Measurements from ENCODE around the gene PGAM2.
A peak's percentile ranks its signal among the peaks of the same experiment; 100 is the strongest.

PGAM2 gene

DNA sequence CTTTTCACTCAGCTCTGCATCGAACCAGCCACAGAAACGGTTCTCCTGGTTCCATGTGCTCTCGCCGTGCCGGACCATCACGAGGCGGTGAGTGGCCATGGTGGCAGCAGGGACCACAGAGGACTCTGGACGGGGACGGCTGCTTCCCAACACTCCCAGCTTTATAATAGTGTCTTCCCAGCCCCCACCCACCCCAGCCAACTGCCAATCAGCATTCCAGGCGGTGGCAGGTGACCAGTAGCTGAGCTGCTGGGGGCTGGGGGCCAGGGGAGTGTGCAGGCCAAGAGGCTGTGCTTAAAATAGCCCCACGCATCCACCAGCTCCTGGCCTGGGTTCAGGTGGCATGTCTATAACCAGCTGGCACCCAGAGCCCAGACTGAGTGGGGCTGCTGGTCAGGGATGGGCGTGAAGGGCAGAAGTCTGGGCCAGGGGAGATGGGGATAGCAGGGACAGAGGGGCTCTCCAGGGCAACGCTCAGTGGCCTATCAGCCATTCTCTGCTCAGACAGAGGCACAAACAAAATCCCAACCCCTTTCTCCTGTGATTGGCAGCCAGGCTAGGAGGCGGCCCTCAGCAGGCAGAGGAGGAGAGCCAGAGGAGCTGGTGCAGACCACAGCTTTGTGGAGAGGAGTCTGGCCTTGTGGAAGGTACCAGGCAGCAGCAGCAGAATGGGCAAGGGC, at the start of gene PGAM2:
TSS of gene PGAM2 (minus strand) at position 137 of the 680 bp plus-strand sequence. CDS start at position 99, 38 bp downstream.
- Mint-ChIP-seq H3K36me3 (ENCODE audit: low read depth) (peaks cover 21% of the 10 kb centered on the region), H3K27me3 (no peaks in the 10 kb centered on the region), H3K4me3 (no peak within 1 kb of the TSS), H3K27ac (peak within 1 kb of the TSS; percentile 71), H3K9me3 (no peaks in the 10 kb centered on the region), H3K4me1 (ENCODE audit: low read depth) (peaks cover 36% of the 10 kb centered on the region)
- peak; percentile 62 for DNase-seq

DNA sequence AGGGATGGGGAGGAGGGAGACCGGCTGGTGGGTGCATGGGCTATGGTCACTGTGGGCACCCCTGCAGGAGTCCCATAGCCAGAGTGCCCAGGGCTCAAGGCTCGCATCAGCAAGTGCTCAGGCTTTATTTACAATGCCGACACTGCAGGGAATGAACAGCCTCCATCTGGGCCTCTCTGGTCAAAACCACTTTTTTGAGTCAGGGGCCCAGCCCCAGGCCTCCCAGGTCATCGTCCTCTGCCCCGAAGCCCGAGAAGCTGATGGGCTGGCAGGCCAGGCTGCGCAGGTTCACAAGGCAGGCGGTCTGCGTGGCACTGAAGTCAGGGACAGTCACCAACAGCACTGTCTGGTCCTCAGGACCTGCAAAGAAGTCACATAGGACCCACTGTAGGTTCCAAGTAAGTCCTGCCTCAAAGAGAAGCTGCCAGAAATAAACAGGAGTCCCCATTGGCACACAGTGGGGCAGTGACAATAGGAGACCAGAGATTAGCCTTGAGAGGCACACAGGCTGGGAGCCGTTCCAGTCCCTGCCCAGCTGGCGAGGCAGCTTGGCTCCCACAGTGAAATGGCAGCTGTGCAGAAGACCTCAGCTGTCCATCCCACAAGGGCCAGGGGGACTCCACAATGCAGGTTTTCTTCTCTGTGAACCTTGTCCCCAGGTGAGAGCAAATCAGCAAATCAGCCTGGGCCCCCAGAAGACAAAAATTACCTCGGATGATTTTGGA, 49.4 kb upstream of the PGAM2 start:
- Mint-ChIP-seq H3K36me3 (ENCODE audit: low read depth) (peaks cover 94% of the 10 kb centered on the region), H3K27ac (peak overlapping the region; percentile 55), H3K27me3 (no peaks in the 10 kb centered on the region), H3K9me3 (no peaks in the 10 kb centered on the region), H3K4me1 (ENCODE audit: low read depth) (peaks cover 12% of the 10 kb centered on the region), H3K4me3 (no peak overlapping the region)
- DNase-seq: peak; percentile 30

DNA sequence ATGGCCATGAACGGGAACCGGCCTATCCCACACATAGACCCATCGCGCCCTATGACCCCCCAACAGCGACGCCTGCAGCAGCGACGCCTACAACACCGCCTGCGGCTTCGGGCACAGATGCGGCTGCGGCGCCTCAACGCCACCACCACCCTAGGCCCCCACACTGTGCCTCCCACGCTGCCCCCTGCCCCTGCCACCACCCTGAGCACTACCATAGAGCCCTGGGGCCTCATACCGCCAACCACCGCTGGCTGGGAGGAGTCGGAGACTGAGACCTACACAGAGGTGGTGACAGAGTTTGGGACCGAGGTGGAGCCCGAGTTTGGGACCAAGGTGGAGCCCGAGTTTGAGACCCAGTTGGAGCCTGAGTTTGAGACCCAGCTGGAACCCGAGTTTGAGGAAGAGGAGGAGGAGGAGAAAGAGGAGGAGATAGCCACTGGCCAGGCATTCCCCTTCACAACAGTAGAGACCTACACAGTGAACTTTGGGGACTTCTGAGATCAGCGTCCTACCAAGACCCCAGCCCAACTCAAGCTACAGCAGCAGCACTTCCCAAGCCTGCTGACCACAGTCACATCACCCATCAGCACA, 48.5 kb upstream of the PGAM2 start:
- DNase-seq: peak; percentile 31
- no peaks in the 10 kb centered on the region for H3K9me3 Mint-ChIP-seq
- H3K27me3 Mint-ChIP-seq: no peaks in the 10 kb centered on the region
- H3K27ac Mint-ChIP-seq: peak overlapping the region; percentile 55
- H3K4me1 Mint-ChIP-seq (ENCODE audit: low read depth): peaks cover 4% of the 10 kb centered on the region
- peaks cover 88% of the 10 kb centered on the region for H3K36me3 Mint-ChIP-seq (ENCODE audit: low read depth)
- no peak overlapping the region for H3K4me3 Mint-ChIP-seq

DNA sequence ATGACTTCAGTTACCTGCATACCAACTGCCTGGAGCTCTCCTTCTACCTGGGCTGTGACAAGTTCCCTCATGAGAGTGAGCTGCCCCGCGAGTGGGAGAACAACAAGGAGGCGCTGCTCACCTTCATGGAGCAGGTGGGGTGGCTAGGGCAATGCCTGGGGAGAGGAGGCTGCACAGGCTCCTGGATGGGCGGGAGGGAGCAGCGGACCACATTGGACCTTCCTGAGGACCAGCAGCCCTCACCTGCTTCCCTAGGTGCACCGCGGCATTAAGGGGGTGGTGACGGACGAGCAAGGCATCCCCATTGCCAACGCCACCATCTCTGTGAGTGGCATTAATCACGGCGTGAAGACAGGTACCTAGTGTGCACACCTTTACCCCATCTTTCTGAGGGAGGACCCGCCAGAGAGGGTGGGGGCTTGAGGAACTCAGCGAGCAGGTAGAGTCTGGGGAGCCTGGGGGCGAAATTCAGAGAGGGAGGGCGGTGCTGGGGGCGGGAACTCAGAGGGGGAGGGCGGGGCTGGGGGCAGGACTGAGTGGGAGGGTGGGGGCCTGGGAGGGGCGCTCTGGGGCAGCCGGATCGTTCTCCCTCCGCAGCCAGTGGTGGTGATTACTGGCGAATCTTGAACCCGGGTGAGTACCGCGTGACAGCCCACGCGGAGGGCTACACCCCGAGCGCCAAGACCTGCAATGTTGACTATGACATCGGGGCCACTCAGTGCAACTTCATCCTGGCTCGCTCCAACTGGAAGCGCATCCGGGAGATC, 47.8 kb upstream of the PGAM2 start:
- Mint-ChIP-seq H3K27me3 (no peaks in the 10 kb centered on the region), H3K4me1 (ENCODE audit: low read depth) (peaks cover 3% of the 10 kb centered on the region), H3K4me3 (no peak overlapping the region), H3K27ac (peak overlapping the region; percentile 18), H3K36me3 (ENCODE audit: low read depth) (peaks cover 88% of the 10 kb centered on the region), H3K9me3 (no peaks in the 10 kb centered on the region)
- DNase-seq: no peak

DNA sequence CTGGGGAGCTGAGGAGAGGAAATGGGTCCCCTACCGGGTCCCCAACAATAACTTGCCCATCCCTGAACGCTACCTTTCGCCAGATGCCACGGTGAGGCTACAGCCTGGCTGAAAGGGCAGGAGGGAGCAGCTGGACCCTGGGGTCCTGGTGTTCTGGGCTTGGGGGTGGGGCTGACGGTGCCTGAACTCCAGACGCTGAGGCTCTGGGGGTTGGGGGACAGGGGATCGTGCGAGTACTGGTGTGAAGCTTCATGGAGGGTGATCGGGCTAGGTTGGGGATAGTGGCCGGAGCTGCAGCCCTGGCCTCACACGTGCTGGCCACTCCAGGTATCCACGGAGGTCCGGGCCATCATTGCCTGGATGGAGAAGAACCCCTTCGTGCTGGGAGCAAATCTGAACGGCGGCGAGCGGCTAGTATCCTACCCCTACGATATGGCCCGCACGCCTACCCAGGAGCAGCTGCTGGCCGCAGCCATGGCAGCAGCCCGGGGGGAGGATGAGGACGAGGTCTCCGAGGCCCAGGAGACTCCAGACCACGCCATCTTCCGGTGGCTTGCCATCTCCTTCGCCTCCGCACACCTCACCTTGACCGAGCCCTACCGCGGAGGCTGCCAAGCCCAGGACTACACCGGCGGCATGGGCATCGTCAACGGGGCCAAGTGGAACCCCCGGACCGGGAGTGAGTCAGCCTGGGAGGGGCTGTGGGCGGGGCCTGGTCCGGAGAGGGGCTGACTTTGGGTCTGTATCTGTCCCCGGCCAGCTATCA, 47.0 kb upstream of the PGAM2 start:
- H3K4me1 Mint-ChIP-seq (ENCODE audit: low read depth): no peaks in the 10 kb centered on the region
- H3K27ac Mint-ChIP-seq: peak overlapping the region; percentile 18
- no peak overlapping the region for H3K4me3 Mint-ChIP-seq
- H3K27me3 Mint-ChIP-seq: no peaks in the 10 kb centered on the region
- peak; percentile 45 for DNase-seq
- peaks cover 84% of the 10 kb centered on the region for H3K36me3 Mint-ChIP-seq (ENCODE audit: low read depth)
- no peaks in the 10 kb centered on the region for H3K9me3 Mint-ChIP-seq

DNA sequence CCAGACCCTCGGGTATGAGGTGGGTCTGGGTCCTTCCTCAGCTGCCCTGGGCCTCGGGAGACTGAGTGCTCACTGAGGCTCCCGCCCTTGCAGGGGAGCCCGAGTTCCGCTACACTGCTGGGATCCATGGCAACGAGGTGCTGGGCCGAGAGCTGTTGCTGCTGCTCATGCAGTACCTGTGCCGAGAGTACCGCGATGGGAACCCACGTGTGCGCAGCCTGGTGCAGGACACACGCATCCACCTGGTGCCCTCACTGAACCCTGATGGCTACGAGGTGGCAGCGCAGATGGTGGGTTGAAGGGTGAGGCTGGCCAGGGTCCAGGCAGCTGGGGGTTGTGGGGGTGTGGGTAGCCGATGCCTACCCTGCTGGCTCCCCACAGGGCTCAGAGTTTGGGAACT, 46.4 kb upstream of the PGAM2 start:
- no peaks in the 10 kb centered on the region for H3K4me1 Mint-ChIP-seq (ENCODE audit: low read depth)
- no peak for DNase-seq
- no peaks in the 10 kb centered on the region for H3K27me3 Mint-ChIP-seq
- H3K36me3 Mint-ChIP-seq (ENCODE audit: low read depth): peaks cover 78% of the 10 kb centered on the region
- H3K4me3 Mint-ChIP-seq: no peak overlapping the region
- no peaks in the 10 kb centered on the region for H3K9me3 Mint-ChIP-seq
- H3K27ac Mint-ChIP-seq: no peak overlapping the region

DNA sequence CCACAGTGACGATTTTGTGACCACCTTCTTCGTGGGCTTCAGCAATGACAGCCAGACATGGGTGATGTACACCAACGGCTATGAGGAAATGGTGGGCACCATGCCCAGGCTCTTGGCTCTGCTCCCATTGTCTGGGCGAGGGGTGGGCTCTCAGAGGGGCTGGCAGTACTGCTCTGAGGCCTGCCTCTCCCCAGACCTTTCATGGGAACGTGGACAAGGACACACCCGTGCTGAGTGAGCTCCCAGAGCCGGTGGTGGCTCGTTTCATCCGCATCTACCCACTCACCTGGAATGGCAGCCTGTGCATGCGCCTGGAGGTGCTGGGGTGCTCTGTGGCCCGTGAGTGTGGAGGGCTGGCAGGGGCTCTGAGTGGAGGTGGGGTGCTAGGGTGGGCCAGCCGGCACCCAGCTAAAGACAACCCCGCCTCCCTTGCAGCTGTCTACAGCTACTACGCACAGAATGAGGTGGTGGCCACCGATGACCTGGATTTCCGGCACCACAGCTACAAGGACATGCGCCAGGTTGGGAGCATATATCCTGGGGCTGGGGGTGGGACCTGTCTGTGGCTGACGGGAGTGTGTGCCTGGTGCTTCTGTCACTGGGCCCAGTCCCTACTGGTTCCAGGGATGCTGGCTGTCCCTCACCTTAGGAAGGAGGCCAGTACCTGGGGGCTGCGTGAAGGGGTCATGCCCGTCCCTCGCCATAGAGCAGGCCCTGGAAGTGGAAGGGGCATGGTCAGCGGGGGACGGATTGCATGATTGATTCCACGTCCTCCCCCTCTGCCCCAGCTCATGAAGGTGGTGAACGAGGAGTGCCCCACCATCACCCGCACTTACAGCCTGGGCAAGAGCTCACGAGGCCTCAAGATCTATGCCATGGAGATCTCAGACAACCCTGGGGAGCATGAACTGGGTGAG, 45.6 kb upstream of the PGAM2 start:
- Mint-ChIP-seq H3K27me3 (no peaks in the 10 kb centered on the region), H3K4me1 (ENCODE audit: low read depth) (peaks cover under 1% of the 10 kb centered on the region), H3K27ac (no peak overlapping the region), H3K36me3 (ENCODE audit: low read depth) (peaks cover 73% of the 10 kb centered on the region), H3K9me3 (no peaks in the 10 kb centered on the region), H3K4me3 (no peak overlapping the region)
- no peak for DNase-seq

DNA sequence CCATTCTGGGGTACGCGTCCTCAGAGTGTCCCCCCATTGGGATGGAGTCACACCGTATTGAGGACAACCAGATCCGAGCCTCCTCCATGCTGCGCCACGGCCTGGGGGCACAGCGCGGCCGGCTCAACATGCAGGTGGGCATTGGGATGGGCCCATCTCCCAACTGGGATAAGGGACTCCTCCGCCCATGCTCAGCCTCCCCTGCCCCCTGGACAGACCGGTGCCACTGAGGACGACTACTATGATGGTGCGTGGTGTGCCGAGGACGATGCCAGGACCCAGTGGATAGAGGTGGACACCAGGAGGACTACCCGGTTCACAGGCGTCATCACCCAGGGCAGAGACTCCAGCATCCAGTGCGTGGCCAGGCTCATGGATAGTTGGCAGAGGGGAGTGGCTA, 44.6 kb upstream of the PGAM2 start:
- H3K4me1 Mint-ChIP-seq (ENCODE audit: low read depth): peaks cover 10% of the 10 kb centered on the region
- no peak for DNase-seq
- H3K36me3 Mint-ChIP-seq (ENCODE audit: low read depth): peaks cover 63% of the 10 kb centered on the region
- peaks cover 5% of the 10 kb centered on the region for H3K27me3 Mint-ChIP-seq
- H3K9me3 Mint-ChIP-seq: no peaks in the 10 kb centered on the region
- H3K4me3 Mint-ChIP-seq: no peak overlapping the region
- H3K27ac Mint-ChIP-seq: peak overlapping the region; percentile 18

DNA sequence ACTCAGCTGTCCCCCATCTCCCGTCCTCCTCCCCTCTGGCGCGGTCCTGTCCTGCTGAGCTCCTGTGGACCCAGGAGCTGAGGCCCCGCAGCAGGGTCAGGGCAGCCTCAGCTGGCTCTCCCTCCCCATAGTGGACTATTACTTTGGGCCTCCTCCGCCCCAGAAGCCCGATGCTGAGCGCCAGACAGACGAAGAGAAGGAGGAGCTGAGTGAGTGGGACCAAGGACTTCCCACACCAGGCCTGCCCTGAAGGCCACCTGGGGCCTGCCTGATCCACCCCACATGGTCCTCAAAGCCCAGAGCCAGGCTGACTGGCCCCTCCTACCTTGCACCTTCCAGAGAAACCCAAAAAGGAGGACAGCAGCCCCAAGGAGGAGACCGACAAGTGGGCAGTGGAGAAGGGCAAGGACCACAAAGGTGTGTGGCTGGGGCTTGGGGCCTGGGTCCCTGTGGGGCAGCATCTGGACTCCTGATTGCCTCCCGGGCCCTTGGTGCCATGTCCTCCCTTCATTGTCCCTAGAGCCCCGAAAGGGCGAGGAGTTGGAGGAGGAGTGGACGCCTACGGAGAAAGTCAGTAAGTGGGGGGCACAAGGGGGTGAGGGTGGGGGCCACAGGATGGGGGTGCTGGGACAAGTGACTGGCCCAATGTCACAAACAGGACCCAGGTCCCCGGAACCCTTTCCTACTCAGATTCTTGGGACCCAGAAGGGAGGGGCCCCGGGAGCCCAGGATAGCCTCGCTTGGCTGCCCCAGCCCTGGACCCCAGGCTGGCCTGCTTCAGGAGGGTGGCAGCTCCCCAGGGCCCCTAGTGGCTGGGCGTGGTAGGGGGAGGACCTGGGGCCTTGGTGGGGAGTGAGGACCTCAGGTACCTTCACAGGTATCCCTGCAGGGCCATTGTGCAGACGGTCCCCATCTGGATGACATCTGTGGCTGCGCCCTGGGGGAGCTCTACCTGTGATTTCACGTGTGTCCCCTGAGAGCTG, 43.7 kb upstream of the PGAM2 start:
- Mint-ChIP-seq H3K36me3 (ENCODE audit: low read depth) (peaks cover 56% of the 10 kb centered on the region), H3K27me3 (peaks cover 5% of the 10 kb centered on the region), H3K4me3 (no peak overlapping the region), H3K9me3 (no peaks in the 10 kb centered on the region), H3K4me1 (ENCODE audit: low read depth) (peaks cover 12% of the 10 kb centered on the region), H3K27ac (no peak overlapping the region)
- no peak for DNase-seq

DNA sequence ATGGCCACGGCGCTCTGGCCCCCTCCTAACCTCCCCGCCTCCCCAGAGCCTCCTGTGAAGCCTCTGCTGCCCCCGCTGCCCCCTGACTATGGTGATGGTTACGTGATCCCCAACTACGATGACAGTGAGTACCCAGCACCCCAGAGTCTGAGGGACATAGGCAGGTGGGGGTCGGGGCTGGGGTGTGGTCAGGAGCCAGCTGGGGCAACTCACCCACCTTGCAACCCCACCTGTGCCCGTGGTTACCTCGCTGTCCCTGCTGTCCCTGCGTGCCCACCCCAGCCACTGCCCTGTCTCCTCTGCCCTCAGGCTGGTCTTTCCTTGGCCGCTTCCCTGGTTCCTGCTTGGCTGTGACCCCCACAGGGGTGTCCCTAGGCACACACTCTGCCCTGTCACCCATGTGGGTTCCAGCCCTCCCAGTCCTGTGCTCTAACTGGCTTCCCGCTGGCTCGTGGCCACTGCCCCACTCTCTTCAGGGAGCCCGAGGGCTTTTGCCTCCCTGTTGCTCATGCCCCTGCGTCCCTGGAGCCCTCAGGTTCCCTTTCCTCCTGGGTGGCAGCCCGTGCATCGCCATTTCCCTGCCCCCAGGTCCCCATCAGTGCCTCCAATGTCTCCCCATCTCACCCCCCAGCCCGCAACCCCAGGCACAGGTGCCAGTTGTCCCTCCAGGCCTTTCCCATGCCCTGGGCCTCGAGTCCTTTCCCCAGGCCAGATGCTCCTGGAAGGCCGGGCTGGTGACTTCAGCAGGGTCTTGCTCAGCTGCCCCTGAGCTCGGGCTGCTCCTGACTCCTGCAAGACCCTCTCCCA, 42.8 kb upstream of the PGAM2 start:
- DNase-seq: no peak
- no peak overlapping the region for H3K4me3 Mint-ChIP-seq
- peaks cover 48% of the 10 kb centered on the region for H3K36me3 Mint-ChIP-seq (ENCODE audit: low read depth)
- no peaks in the 10 kb centered on the region for H3K9me3 Mint-ChIP-seq
- peaks cover 12% of the 10 kb centered on the region for H3K4me1 Mint-ChIP-seq (ENCODE audit: low read depth)
- H3K27ac Mint-ChIP-seq: peak overlapping the region; percentile 66
- H3K27me3 Mint-ChIP-seq: peaks cover 9% of the 10 kb centered on the region

DNA sequence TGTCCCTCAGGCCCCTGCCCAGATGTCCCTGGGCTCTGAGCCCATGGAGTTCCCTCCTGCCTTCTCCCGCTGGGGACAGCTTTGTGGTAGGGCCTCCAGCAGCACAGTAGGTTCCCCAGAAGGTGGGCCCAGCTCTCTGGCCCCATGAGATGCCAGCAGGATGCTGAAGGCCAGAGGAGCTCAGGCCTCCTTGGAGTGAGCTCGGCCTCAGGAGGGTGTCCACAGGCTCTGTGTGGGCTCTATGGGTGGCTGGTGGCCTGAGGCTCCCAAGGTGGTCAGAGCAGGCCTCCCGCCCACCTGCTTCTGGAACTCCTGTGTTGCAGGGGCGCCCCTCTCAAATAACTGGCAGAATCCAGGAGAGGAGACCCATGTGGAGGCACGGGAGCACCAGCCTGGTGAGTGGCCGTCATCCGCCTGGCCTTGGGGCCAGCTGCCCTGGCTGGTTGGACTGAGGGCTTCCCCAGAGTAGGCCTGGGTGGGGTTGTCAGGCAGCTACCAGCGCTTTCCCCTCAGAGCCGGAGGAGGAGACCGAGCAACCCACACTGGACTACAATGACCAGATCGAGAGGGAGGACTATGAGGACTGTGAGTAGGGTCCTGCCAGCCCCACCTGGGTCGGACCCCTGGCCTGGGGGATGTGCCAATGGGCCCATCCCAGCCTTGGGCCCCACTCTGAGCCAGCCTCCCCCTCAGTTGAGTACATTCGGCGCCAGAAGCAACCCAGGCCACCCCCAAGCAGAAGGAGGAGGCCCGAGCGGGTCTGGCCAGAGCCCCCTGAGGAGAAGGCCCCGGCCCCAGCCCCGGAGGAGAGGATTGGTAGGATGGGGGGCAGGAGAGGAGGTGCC, 42.0 kb upstream of the PGAM2 start:
- peaks cover 12% of the 10 kb centered on the region for H3K4me1 Mint-ChIP-seq (ENCODE audit: low read depth)
- H3K36me3 Mint-ChIP-seq (ENCODE audit: low read depth): peaks cover 40% of the 10 kb centered on the region
- no peak overlapping the region for H3K4me3 Mint-ChIP-seq
- H3K9me3 Mint-ChIP-seq: no peaks in the 10 kb centered on the region
- H3K27ac Mint-ChIP-seq: no peak overlapping the region
- DNase-seq: no peak
- peaks cover 12% of the 10 kb centered on the region for H3K27me3 Mint-ChIP-seq

Data from activated T-cell treated with anti-CD3 and anti-CD28 coated beads, Interleukin-2, amount 50 U/mL, for 24 hours (primary cell).